ENCODE measurements around the gene TLE6.
"Not testable (repeated sequence)": the region's sequence is repeated elsewhere in the genome, so short reads cannot be mapped to it uniquely, and the experiment has no call there.

Gene TLE6

GRCh38 chr19:2974342-2975041 lies 2.9 kb upstream of the TLE6 start:
- DNase-seq (ENCODE audit: low read depth in 2 of 2), result no peak

GRCh38 chr19:2976609-2977000 lies 759 bp upstream of the TLE6 start:
- no peak for DNase-seq (ENCODE audit: low read depth in 2 of 2)

GRCh38 chr19:2977746-2978138 lies 378 bp downstream of the TLE6 start:
- DNase-seq (ENCODE audit: low read depth in 2 of 2), result no peak

GRCh38 chr19:2978166-2978767 lies 903 bp downstream of the TLE6 start:
- DNase-seq (ENCODE audit: low read depth in 2 of 2), result no peak

- no peak for DNase-seq (ENCODE audit: low read depth in 2 of 2)
Measured at GRCh38 chr19:2978772-2979171, 1.4 kb downstream of the TLE6 start.

GRCh38 chr19:2981898-2982297 lies 4.5 kb downstream of the TLE6 start:
- no peak for DNase-seq (ENCODE audit: low read depth in 2 of 2)

- no peak for DNase-seq (ENCODE audit: low read depth in 2 of 2)
Measured at GRCh38 chr19:2982561-2982960, 5.2 kb downstream of the TLE6 start.

GRCh38 chr19:2982983-2983350 lies 5.6 kb downstream of the TLE6 start:
- peak; percentile 91 to 93 for DNase-seq (ENCODE audit: low read depth in 2 of 2)

- DNase-seq (ENCODE audit: low read depth in 2 of 2), result peak; percentile 77 to 79
Measured at GRCh38 chr19:2983351-2984214, 6.2 kb downstream of the TLE6 start.

GRCh38 chr19:2984215-2984528 lies 6.8 kb downstream of the TLE6 start:
- no peak for DNase-seq (ENCODE audit: low read depth in 2 of 2)

- DNase-seq (ENCODE audit: low read depth in 2 of 2), result no peak
Measured at GRCh38 chr19:2986951-2987524, 9.7 kb downstream of the TLE6 start.

- no peak for DNase-seq (ENCODE audit: low read depth in 2 of 2)
Measured at GRCh38 chr19:2987797-2988196, 10.4 kb downstream of the TLE6 start.

GRCh38 chr19:2988568-2988967 lies 11.2 kb downstream of the TLE6 start:
- no peak for DNase-seq (ENCODE audit: low read depth in 2 of 2)

- no peak for DNase-seq (ENCODE audit: low read depth in 2 of 2)
Measured at GRCh38 chr19:2989236-2989946, 12.0 kb downstream of the TLE6 start.

- DNase-seq (ENCODE audit: low read depth in 2 of 2), result not testable (repeated sequence)
Measured at GRCh38 chr19:2992333-2992732, 15.0 kb downstream of the TLE6 start.

GRCh38 chr19:2992958-2993357 lies 15.6 kb downstream of the TLE6 start:
- DNase-seq (ENCODE audit: low read depth in 2 of 2), result no peak

GRCh38 chr19:2993579-2993978 lies 16.2 kb downstream of the TLE6 start:
- no peak for DNase-seq (ENCODE audit: low read depth in 2 of 2)

GRCh38 chr19:2994588-2995131 lies 17.3 kb downstream of the TLE6 start:
- no peak for DNase-seq (ENCODE audit: low read depth in 2 of 2)

GRCh38 chr19:2997720-2998119 lies 20.4 kb downstream of the TLE6 start:
- no peak for DNase-seq (ENCODE audit: low read depth in 2 of 2)

GRCh38 chr19:2998642-2999041 lies 21.3 kb downstream of the TLE6 start:
- DNase-seq (ENCODE audit: low read depth in 2 of 2), result no peak

- no peak for DNase-seq (ENCODE audit: low read depth in 2 of 2)
Measured at GRCh38 chr19:3001235-3001800, 24.0 kb downstream of the TLE6 start.
